HepG2 (cell line): ENCODE results near the gene PDS5B. TPM values are rescaled to one million over a fixed set of nuclear protein-coding genes. Genes with fewer than 3 reads are reported as not detected.
A peak's percentile ranks its signal among the peaks of the same experiment; 100 is the strongest.

Source experiments
- CREM ChIP-seq, 2 experiments: sonication (generic) in 1 of 2; formaldehyde crosslinking in 1 of 2; IDR thresholded peaks; 2 replicates each; pipeline versions ENCODE4 v1.4.0 to v1.6.1; 2016 to 2020; ENCODE audit warnings: antibody characterized with exemption in 1 of 2, mild to moderate bottlenecking in 1 of 2, missing genetic modification reagents in 1 of 2
- FOXK1 ChIP-seq: sonication (generic); formaldehyde crosslinking; IDR thresholded peaks from 2 replicates; pipeline ENCODE4 v1.4.0; 2020; ENCODE audit warnings: low read depth, missing genetic modification reagents, borderline replicate concordance
- HDAC1 ChIP-seq: sonication (generic); formaldehyde crosslinking; IDR thresholded peaks from 2 replicates; pipeline ENCODE4 v1.5.1; 2020; ENCODE audit warnings: mild to moderate bottlenecking, missing genetic modification reagents
- MAZ ChIP-seq, 2 experiments: sonication (generic) in 1 of 2; formaldehyde crosslinking in 1 of 2; IDR thresholded peaks; 2 replicates each; pipeline versions ENCODE4 v1.5.0 to v1.6.1; 2012 to 2020; ENCODE audit warnings: low read depth in 2 of 2, mild to moderate bottlenecking in 2 of 2, borderline replicate concordance in 1 of 2, improper control_type of control experiment in 1 of 2, low read length in 1 of 2, missing genetic modification reagents in 1 of 2, moderate library complexity in 1 of 2
- MBNL3 ChIP-seq: fragments of 250-450 bp; sonication (Bioruptor Pico); conservative IDR thresholded peaks from 2 replicates; pipeline ENCODE4 v1.8.0; 2022; ENCODE audit warnings: mild to moderate bottlenecking, inconsistent platforms
- NCOR1 ChIP-seq: fragments of 200-600 bp; sonication (generic); IDR thresholded peaks from 2 replicates; pipeline ENCODE4 v1.7.0; 2017; ENCODE audit warnings: antibody characterized with exemption, low read length, borderline replicate concordance
- POGK ChIP-seq: sonication (generic); formaldehyde crosslinking; conservative IDR thresholded peaks from 2 replicates; pipeline ENCODE4 v1.8.0; 2022; ENCODE audit warnings: mild to moderate bottlenecking, moderate library complexity, missing genetic modification reagents
- POLR2G ChIP-seq: fragments of 200-400 bp; formaldehyde crosslinking; IDR thresholded peaks from 2 replicates; pipeline ENCODE4 v1.6.1; 2018; ENCODE audit warnings: mild to moderate bottlenecking, low read depth, low read length, moderate library complexity
- SMC3 ChIP-seq: IDR thresholded peaks from 2 replicates; pipeline ENCODE4 v1.6.1; 2011; ENCODE audit warnings: low read length, improper control_type of control experiment
- YEATS4 ChIP-seq: sonication (generic); formaldehyde crosslinking; IDR thresholded peaks from 2 replicates; pipeline ENCODE4 v1.4.0; 2020; ENCODE audit warnings: missing genetic modification reagents, borderline replicate concordance
- ZBTB21 ChIP-seq: sonication (generic); formaldehyde crosslinking; IDR thresholded peaks from 2 replicates; pipeline ENCODE4 v1.4.0; 2020; ENCODE audit warnings: missing genetic modification reagents
- ZNF256 ChIP-seq: sonication (generic); formaldehyde crosslinking; conservative IDR thresholded peaks from 2 replicates; pipeline ENCODE4 v1.4.0; 2020; ENCODE audit warnings: missing genetic modification reagents
- ZNF616 ChIP-seq: sonication (generic); formaldehyde crosslinking; IDR thresholded peaks from 2 replicates; pipeline ENCODE4 v1.5.0; 2020; ENCODE audit warnings: low read depth, mild to moderate bottlenecking, missing genetic modification reagents
- ZNF644 ChIP-seq: IDR thresholded peaks from 2 replicates; pipeline ENCODE4 v1.6.1; 2016; ENCODE audit warnings: low read depth
- ZNF687 ChIP-seq: sonication (generic); formaldehyde crosslinking; IDR thresholded peaks from 2 replicates; pipeline ENCODE4 v1.5.1; 2020; ENCODE audit warnings: mild to moderate bottlenecking, missing genetic modification reagents, moderate library complexity
- ZNF710 ChIP-seq: sonication (generic); formaldehyde crosslinking; IDR thresholded peaks from 2 replicates; pipeline ENCODE4 v1.5.0; 2020; ENCODE audit warnings: mild to moderate bottlenecking, missing genetic modification reagents, borderline replicate concordance
- ZNF780A ChIP-seq: sonication (generic); formaldehyde crosslinking; IDR thresholded peaks from 2 replicates; pipeline ENCODE4 v1.8.0; 2022; ENCODE audit warnings: mild to moderate bottlenecking, missing genetic modification reagents, moderate library complexity
- polyA plus RNA-seq, 8 experiments: library from polyadenylated mRNA; depleted of rRNA in 3 of 8; stranded (reverse) in 7 of 8; unstranded in 1 of 8; fragments of >200 nt; fragmentation: Illumina TruSeq in 4 of 8; extraction: Trizol in 4 of 8; gene quantifications; 2 replicates each; pipeline versions ENCODE4 v1.2.1 to v1.2.3, GENCODE V29; 2011 to 2016; ENCODE audit warnings: low read depth in 4 of 8, missing spikeins in 1 of 8, mixed read lengths in 1 of 8; ENCODE audit not compliant: insufficient read depth in 1 of 8
- total RNA-seq, 5 experiments: library from RNA; depleted of rRNA; stranded (reverse); fragments of >200 nt; fragmentation: Illumina TruSeq; extraction: Trizol; gene quantifications; 2 replicates each; pipeline ENCODE4 v1.2.3, GENCODE V29; 2016; ENCODE audit warnings: low read depth in 1 of 5
- TF ChIP-seq, protein P1 (sequence below): sonication (generic); formaldehyde crosslinking; conservative IDR thresholded peaks from 2 replicates; pipeline ENCODE4 v1.8.0; 2022; ENCODE audit warnings: missing genetic modification reagents

The PDS5B gene
- total and polyA plus RNA-seq, 2 of the 13 experiments (the other 11 are each of a cell fraction or from before 2014, with no cell fraction given) = 5.8 to 24.6 TPM

GRCh38 chr13:32538621-32539246 is 47.5 kb upstream of the PDS5B start, which contains the start of gene N4BP2L2 (continued):
- no peak for TF ChIP-seq MBNL3 (CRISPR knock-in tag)
- TF ChIP-seq ZNF687 (CRISPR knock-in tag) = peak; percentile 54
- no peak for TF ChIP-seq SMC3
- TF ChIP-seq POLR2G = peak; percentile 91
- TF ChIP-seq POGK (CRISPR knock-in tag) = peak; percentile 62
- no peak for TF ChIP-seq ZNF780A
- TF ChIP-seq, protein P1, sequence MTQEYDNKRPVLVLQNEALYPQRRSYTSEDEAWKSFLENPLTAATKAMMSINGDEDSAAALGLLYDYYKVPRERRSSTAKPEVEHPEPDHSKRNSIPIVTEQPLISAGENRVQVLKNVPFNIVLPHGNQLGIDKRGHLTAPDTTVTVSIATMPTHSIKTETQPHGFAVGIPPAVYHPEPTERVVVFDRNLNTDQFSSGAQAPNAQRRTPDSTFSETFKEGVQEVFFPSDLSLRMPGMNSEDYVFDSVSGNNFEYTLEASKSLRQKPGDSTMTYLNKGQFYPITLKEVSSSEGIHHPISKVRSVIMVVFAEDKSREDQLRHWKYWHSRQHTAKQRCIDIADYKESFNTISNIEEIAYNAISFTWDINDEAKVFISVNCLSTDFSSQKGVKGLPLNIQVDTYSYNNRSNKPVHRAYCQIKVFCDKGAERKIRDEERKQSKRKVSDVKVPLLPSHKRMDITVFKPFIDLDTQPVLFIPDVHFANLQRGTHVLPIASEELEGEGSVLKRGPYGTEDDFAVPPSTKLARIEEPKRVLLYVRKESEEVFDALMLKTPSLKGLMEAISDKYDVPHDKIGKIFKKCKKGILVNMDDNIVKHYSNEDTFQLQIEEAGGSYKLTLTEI (CRISPR knock-in tag) = no peak
- 0 out of 2 replicates have a peak, but pooled peaks have one; percentile 27 for TF ChIP-seq ZNF710 (CRISPR knock-in tag)
- TF ChIP-seq ZBTB21 (CRISPR knock-in tag) = peak; percentile 11; the same call in 1 of the 2 replicates
- no peak for TF ChIP-seq ZNF616 (CRISPR knock-in tag)
- TF ChIP-seq HDAC1 (CRISPR knock-in tag) = peak; percentile 10; the same call in 1 of the 2 replicates
- peak; percentile 97; the same call in 1 of the 2 replicates for TF ChIP-seq FOXK1 (CRISPR knock-in tag)
- TF ChIP-seq CREM (IDR thresholded peaks at IDR 0.05) = peak; percentile 98
- TF ChIP-seq CREM (CRISPR knock-in tag; IDR thresholded peaks at IDR 0.05) = no peak
- TF ChIP-seq ZNF256 (CRISPR knock-in tag) = peak; percentile 66; the same call in 1 of the 2 replicates
- TF ChIP-seq ZNF644 (CRISPR knock-in tag) = peak; percentile 64
- peak; percentile 67; the same call in 1 of the 2 replicates for TF ChIP-seq YEATS4
- TF ChIP-seq MAZ (IDR thresholded peaks at IDR 0.05; ENCODE audit: borderline replicate concordance, low read depth, low read length) = no peak
- peak; percentile 36; the same call in 1 of the 2 replicates for TF ChIP-seq MAZ (CRISPR knock-in tag; IDR thresholded peaks at IDR 0.05; ENCODE audit: low read depth)
- TF ChIP-seq NCOR1 = 0 out of 2 replicates have a peak, but pooled peaks have one; percentile 13
